Coronary artery (tissue), 2 donors: Measurements from ENCODE around the gene RCBTB2.

Source experiments
- DNase-seq: peaks from one replicate; pipeline ENCODE4 v3.0.0-alpha.2; 2017; ENCODE audit warnings: low spot score
- H3K27ac ChIP-seq, 2 donors: fragments of 200-600 bp; sonication (generic); one replicate each; pipeline ENCODE4 v1.5.1; 2016 to 2019
- H3K4me3 ChIP-seq: fragments of 200-600 bp; sonication (generic); 2 replicates; pipeline ENCODE4 v1.5.1; 2016; ENCODE audit warnings: mild to moderate bottlenecking, moderate library complexity
- TF ChIP-seq, protein P1 (sequence below): fragments of 200-600 bp; sonication (generic); IDR thresholded peaks from one replicate; pipeline ENCODE4 v1.5.1; 2019; ENCODE audit warnings: antibody characterized with exemption

The RCBTB2 gene

GRCh38 chr13:48510698-48511097 is 22.2 kb downstream of the RCBTB2 start:
- DNase-seq: no peak
- no peak overlapping the region for H3K4me3 ChIP-seq
- H3K27ac ChIP-seq: no peak overlapping the region
- TF ChIP-seq, protein P1, sequence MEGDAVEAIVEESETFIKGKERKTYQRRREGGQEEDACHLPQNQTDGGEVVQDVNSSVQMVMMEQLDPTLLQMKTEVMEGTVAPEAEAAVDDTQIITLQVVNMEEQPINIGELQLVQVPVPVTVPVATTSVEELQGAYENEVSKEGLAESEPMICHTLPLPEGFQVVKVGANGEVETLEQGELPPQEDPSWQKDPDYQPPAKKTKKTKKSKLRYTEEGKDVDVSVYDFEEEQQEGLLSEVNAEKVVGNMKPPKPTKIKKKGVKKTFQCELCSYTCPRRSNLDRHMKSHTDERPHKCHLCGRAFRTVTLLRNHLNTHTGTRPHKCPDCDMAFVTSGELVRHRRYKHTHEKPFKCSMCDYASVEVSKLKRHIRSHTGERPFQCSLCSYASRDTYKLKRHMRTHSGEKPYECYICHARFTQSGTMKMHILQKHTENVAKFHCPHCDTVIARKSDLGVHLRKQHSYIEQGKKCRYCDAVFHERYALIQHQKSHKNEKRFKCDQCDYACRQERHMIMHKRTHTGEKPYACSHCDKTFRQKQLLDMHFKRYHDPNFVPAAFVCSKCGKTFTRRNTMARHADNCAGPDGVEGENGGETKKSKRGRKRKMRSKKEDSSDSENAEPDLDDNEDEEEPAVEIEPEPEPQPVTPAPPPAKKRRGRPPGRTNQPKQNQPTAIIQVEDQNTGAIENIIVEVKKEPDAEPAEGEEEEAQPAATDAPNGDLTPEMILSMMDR: no peak

DNA sequence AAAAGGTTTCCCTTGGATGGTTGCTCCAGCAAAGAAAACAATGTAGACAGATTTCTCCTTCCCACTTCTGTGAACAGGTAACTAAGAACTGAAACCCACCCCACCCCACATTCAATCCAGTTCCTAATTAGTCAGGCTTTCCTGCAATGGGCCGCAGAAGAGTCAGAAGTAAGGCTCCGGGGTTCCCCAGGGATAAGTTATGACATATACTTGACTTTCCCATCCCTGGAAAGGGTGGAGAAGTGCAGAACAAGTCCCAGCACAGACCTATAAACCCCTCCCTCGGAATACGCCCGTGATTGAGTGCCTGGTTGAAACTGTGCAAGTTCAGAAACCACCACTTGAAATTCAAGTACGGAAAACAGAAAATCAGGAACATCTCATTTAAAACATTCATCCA is 24.9 kb downstream of the RCBTB2 start:
- DNase-seq: no peak
- TF ChIP-seq, protein P1: no peak
- H3K27ac ChIP-seq: no peak overlapping the region
- no peak overlapping the region for H3K4me3 ChIP-seq

GRCh38 chr13:48507021-48507420 is 25.9 kb downstream of the RCBTB2 start:
- Histone ChIP-seq H3K4me3 (no peak overlapping the region), H3K27ac (peak overlapping the region in 1 of 2 donors; percentile 88)
- no peak for DNase-seq
- TF ChIP-seq, protein P1: no peak

DNA sequence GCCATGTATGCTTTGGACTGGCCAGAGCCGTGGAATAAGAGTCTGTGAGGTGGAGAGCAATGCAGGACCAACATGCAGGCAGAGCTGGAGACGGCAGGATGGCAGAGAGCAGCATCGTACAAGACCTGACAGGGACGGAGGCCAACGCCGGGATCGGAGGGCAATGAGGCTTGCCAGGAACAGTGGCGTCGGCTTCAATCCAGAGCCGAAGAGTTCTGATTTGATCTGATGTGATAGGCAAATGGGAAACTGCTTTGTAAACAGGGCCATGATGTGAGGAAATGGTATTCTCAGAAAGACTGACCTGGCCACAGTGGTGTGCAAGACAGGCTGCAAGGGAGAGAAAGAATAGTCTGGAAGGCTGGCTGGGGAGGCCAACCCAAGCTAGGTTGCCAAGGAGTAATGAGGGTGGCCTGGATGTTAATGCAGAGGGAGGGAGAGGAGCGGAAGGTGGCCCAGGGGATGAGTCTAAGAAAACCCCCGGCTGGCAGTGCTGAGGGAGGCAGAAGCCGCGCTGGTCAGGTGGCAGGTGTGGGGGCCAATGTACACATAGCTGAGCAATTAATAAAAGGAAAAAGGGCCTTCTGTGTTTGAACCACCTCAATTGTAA is 26.7 kb downstream of the RCBTB2 start:
- Histone ChIP-seq H3K27ac (peak overlapping the region; percentile 63 to 88), H3K4me3 (no peak overlapping the region)
- no peak for DNase-seq
- TF ChIP-seq, protein P1: no peak

- Histone ChIP-seq H3K27ac (peak overlapping the region; percentile 63 to 88), H3K4me3 (no peak overlapping the region)
- no peak for DNase-seq
- TF ChIP-seq, protein P1: no peak
These were observed 27.2 kb downstream of the RCBTB2 start for GRCh38 chr13:48505597-48506091.

DNA sequence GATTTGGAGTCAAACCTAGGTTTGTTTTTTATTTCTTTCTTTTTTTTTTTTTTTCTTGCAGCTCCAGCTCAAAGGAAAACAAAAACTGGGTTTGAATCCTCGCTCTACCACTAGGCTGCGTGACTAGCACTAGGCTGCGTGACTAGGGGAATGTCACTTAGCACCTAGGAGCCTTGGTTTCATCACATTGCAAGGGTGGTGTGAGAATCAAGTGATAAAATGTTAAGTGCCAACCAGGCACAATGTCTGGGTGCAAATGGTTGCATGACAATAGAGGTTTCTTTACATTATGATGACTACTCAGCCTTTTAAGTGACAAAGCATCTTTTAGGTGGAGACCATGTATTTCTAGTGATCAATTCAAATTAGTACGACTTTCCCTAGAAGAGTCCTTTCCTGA is 27.9 kb downstream of the RCBTB2 start:
- TF ChIP-seq, protein P1: no peak
- DNase-seq: no peak
- peak overlapping the region; percentile 29 to 88 for H3K27ac ChIP-seq
- no peak overlapping the region for H3K4me3 ChIP-seq

- Histone ChIP-seq H3K4me3 (no peak overlapping the region), H3K27ac (peak overlapping the region in 1 of 2 donors; percentile 33)
- TF ChIP-seq, protein P1: no peak
- no peak for DNase-seq
These were observed 28.3 kb downstream of the RCBTB2 start for GRCh38 chr13:48504606-48505005.
